ENCODE data around the gene TOX3. TPM values are rescaled to one million over a fixed set of nuclear protein-coding genes. Genes with fewer than 3 reads are reported as not detected.

Gene TOX3
- total RNA-seq, 1 donor, result not detected

GRCh38 chr16:52424591-52424990, 122.4 kb downstream of the TOX3 start:
- DNase-seq (ENCODE audit: low read depth), result no peak
- H3K4me3 ChIP-seq (ENCODE audit: low read depth, low read length), result no peak overlapping the region
- TF ChIP-seq CTCF (IDR thresholded peaks at IDR 0.05; ENCODE audit: insufficient read depth, low read depth, low read length), result no peak

GRCh38 chr16:52422307-52422706, 124.6 kb downstream of the TOX3 start:
- H3K4me3 ChIP-seq (ENCODE audit: low read depth, low read length), result no peak overlapping the region
- DNase-seq (ENCODE audit: low read depth), result no peak
- TF ChIP-seq CTCF (IDR thresholded peaks at IDR 0.05; ENCODE audit: insufficient read depth, low read depth, low read length), result no peak

DNA sequence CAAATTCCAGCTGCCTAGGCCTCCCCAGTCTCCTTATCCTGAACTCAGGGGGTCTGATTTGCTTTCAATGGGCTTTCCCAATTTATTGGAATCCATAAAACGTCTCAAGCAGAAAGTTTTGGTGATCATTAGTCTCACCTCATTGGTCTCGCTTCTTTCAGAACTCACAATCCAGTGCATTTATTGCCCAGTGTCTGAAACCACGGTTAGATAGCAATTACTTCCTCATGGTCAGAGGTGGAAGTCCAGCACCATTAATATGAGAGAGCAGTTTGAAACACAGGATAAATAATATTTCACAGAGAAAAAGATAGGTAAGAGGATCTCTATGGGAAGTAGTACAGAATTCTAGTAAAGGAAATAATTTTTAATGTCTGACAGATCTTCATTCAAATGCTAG, 128.7 kb downstream of the TOX3 start:
- H3K4me3 ChIP-seq (ENCODE audit: low read depth, low read length), result no peak overlapping the region
- no peak for TF ChIP-seq CTCF (IDR thresholded peaks at IDR 0.05; ENCODE audit: insufficient read depth, low read depth, low read length)
- no peak for DNase-seq (ENCODE audit: low read depth)

DNA sequence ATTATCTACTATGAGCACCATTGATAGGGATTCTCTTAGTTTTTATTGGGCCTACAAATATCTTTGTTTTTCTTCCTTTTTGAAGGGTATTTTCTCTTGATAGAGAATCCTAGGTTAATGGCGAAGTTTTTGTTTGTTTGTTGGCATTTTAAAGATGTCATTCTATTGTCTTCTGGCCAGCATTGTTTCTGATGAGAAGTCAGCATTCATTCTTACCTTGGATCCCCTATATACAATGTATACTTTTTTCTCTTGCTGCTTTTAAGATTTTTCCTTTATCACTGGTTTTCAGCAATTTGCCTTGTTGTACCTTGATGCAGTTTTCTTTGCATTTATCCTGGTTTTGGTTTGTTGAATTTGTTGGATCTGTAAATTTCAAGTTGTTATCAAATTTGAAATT, 130.1 kb downstream of the TOX3 start:
- DNase-seq (ENCODE audit: low read depth), result no peak
- TF ChIP-seq CTCF (IDR thresholded peaks at IDR 0.05; ENCODE audit: insufficient read depth, low read depth, low read length), result no peak

GRCh38 chr16:52411011-52411410, 135.9 kb downstream of the TOX3 start:
- no peak for TF ChIP-seq CTCF (IDR thresholded peaks at IDR 0.05; ENCODE audit: insufficient read depth, low read depth, low read length)

More for the DNA sequence above, 130.1 kb downstream of the TOX3 start:
- H3K4me3 ChIP-seq (ENCODE audit: low read depth, low read length), result no peak overlapping the region

GRCh38 chr16:52408191-52408845, 138.6 kb downstream of the TOX3 start:
- no peak overlapping the region for H3K4me3 ChIP-seq (ENCODE audit: low read depth, low read length)
- no peak for TF ChIP-seq CTCF (IDR thresholded peaks at IDR 0.05; ENCODE audit: insufficient read depth, low read depth, low read length)
- DNase-seq (ENCODE audit: low read depth), result no peak

More at GRCh38 chr16:52411011-52411410, 135.9 kb downstream of the TOX3 start:
- H3K4me3 ChIP-seq (ENCODE audit: low read depth, low read length), result no peak overlapping the region
- DNase-seq (ENCODE audit: low read depth), result no peak

- TF ChIP-seq CTCF (IDR thresholded peaks at IDR 0.05; ENCODE audit: insufficient read depth, low read depth, low read length), result no peak
- H3K4me3 ChIP-seq (ENCODE audit: low read depth, low read length), result no peak overlapping the region
These were observed 139.2 kb downstream of the TOX3 start for GRCh38 chr16:52407778-52408177.

More at GRCh38 chr16:52407778-52408177, 139.2 kb downstream of the TOX3 start:
- no peak for DNase-seq (ENCODE audit: low read depth)

Data from fibroblast of villous mesenchyme (primary cell).